Subcutaneous adipose tissue (tissue), 4 donors: Measurements from ENCODE around the gene GINS1. TPM values are rescaled to one million over a fixed set of nuclear protein-coding genes. Genes with fewer than 3 reads are reported as not detected.

Experiments
- total RNA-seq, 4 donors: library from RNA; depleted of rRNA; stranded (reverse); fragments of >200 nt; gene quantifications; one replicate each; pipeline ENCODE4 v1.1.0, GENCODE V29; 2016
- TF ChIP-seq, protein P1 (sequence below): fragments of 450-650 bp; IDR thresholded peaks from one replicate; pipeline ENCODE4 v1.5.1; 2016; ENCODE audit warnings: low read depth, mild to moderate bottlenecking, control low read depth, antibody characterized with exemption, moderate library complexity

Gene GINS1
- total RNA-seq, 4 donors from 2014 or later, result 0.16 to 2.2 (median 0.83) TPM

GRCh38 chr20:25481235-25481917 is 73.9 kb downstream of the GINS1 start:
- TF ChIP-seq, protein P1, sequence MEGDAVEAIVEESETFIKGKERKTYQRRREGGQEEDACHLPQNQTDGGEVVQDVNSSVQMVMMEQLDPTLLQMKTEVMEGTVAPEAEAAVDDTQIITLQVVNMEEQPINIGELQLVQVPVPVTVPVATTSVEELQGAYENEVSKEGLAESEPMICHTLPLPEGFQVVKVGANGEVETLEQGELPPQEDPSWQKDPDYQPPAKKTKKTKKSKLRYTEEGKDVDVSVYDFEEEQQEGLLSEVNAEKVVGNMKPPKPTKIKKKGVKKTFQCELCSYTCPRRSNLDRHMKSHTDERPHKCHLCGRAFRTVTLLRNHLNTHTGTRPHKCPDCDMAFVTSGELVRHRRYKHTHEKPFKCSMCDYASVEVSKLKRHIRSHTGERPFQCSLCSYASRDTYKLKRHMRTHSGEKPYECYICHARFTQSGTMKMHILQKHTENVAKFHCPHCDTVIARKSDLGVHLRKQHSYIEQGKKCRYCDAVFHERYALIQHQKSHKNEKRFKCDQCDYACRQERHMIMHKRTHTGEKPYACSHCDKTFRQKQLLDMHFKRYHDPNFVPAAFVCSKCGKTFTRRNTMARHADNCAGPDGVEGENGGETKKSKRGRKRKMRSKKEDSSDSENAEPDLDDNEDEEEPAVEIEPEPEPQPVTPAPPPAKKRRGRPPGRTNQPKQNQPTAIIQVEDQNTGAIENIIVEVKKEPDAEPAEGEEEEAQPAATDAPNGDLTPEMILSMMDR, result no peak

- TF ChIP-seq, protein P1, result no peak
Measured at GRCh38 chr20:25481918-25482253, 74.4 kb downstream of the GINS1 start.

DNA sequence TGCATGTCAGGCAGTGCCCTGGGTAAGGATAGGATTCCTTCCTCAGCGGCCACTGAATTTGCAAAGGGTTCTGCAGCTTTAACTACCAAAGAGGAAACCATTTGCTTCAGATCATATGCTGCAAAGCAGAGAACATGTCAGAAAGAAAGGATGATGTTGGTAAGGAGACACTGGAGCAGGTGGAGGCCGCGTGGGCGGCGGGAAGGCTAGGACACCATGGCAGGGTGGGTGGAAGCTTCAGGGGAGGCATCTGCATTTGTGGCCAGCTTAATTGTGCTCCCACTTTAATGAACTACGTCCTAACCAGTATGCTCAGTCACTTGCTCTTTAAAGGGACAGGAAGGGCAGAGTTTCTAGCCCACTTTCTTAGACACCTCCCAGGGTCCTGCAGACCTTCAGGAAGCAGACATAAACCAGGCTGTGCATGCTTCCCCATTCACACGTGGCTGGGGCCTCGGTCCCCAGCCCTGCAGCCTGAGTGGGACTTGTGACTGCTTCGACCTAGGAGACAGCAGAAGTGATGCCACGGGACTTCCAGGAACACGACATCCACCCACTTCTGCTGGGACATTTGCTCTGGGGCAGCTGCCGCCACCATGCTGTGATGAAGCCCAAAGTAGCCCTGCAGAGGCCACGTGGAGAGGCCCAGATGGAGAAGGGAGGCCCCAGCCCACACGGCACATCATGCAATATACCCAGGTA is 76.1 kb downstream of the GINS1 start:
- TF ChIP-seq, protein P1, result no peak

- TF ChIP-seq, protein P1, result no peak
Measured at GRCh38 chr20:25484224-25484846, 76.9 kb downstream of the GINS1 start.

DNA sequence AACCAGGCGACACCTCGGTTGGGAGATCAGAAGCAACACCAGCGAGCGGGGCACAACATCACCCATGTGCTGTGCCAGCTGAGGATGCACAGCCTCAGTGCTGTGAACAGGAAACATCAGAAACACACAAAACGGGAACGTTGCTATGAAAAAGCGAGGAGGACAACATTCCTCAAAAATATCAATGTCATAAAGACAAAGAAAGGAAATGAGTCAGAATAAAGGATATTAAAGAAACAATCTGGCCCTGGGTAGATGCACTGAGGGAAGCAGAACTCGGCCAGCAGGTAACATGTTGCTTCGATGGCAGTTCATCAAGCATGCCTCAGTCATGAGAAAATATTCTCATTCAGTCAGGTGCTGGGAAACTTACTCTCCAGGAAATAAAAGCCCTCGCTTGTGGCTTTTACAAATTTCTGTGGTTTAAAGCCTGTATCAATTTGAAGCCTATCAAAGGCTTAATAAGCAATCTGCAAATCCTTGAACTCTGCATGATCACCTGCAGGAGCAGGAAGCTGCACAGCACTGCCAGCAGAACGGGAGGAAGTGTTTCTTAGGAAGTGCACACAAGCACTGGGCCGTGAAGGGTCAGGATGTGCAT is 77.5 kb downstream of the GINS1 start:
- TF ChIP-seq, protein P1, result no peak

GRCh38 chr20:25485872-25486271 is 78.4 kb downstream of the GINS1 start:
- TF ChIP-seq, protein P1, result no peak

DNA sequence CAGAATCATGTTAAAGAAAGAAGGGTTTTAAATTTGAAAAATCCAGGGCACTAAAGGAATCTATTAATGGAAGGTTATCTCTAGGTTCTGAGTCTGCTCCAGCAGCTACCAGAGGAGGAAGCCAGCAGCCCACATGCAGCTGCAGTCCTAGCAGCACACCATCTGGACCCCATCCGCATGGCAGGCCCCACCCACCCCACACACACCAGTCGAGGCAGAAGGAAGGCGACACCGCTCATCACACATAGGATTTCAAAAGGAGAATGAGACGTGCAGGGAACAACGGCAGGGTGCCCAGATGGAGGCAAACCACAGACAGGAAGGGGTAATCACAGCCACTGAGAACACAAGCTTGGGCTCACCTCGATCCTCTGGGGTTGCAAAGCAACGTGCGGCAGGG is 78.9 kb downstream of the GINS1 start:
- TF ChIP-seq, protein P1, result no peak
